ENCODE results near the gene CLIP2. TPM values are rescaled to one million over a fixed set of nuclear protein-coding genes. Genes with fewer than 3 reads are reported as not detected.
"Not testable (repeated sequence)": the region's sequence is repeated elsewhere in the genome, so short reads cannot be mapped to it uniquely, and the experiment has no call there.

CLIP2 gene
- total and polyA plus RNA-seq, 2 of the 4 experiments (the other 2 are of a cell fraction), result 18.1 to 20.7 TPM

- BruUV-seq (replicated peaks); ATAC-seq (ENCODE audit: low read depth); H3K4ac ChIP-seq (ENCODE audit: low read depth, low read length); intact Hi-C loops (cut with micrococcal nuclease); H3K56ac ChIP-seq (ENCODE audit: extremely low read depth, insufficient read depth, low read length); H3K9me3 ChIP-seq (ENCODE audit: control insufficient read depth, insufficient read depth, low read length); dilution Hi-C loops (cut with HindIII; ENCODE audit: low sequenced_read_pairs, unreplicated experiment); H2BK5ac ChIP-seq (ENCODE audit: low read depth, low read length, poor library complexity, severe bottlenecking); H3K18ac ChIP-seq (ENCODE audit: low read depth, low read length); H3K27me3 ChIP-seq (ENCODE audit: control insufficient read depth, insufficient read depth, low read length); DNase-seq; H4K91ac ChIP-seq (ENCODE audit: insufficient read depth, low read depth, low read length); H2AK5ac ChIP-seq (ENCODE audit: low read depth, low read length); H3K4me1 ChIP-seq (ENCODE audit: control insufficient read depth, insufficient read depth, low read length); H3K9ac ChIP-seq (ENCODE audit: low read depth, low read length); H2BK15ac ChIP-seq (ENCODE audit: low read depth, low read length); H4K5ac ChIP-seq (ENCODE audit: low read depth, low read length); H2BK120ac ChIP-seq (ENCODE audit: low read depth, low read length); H4K8ac ChIP-seq (ENCODE audit: low read depth in 2 of 2, low read length in 2 of 2); H3K4me3 ChIP-seq (ENCODE audit: insufficient read depth, low read depth, low read length); H3K27ac ChIP-seq (ENCODE audit: insufficient read depth, low read length); H2AFZ ChIP-seq (replicated peaks; ENCODE audit: low read length, poor library complexity); H2BK20ac ChIP-seq (ENCODE audit: low read depth, low read length); H3K14ac ChIP-seq (replicated peaks; ENCODE audit: low read depth, low read length); H3K23ac ChIP-seq (ENCODE audit: low read depth, low read length); POLR2A ChIA-PET (ENCODE audit: unreplicated experiment); H3K4me2 ChIP-seq (ENCODE audit: low read depth, low read length); H2AK9ac ChIP-seq (replicated peaks; ENCODE audit: low read depth, low read length, poor library complexity): not testable (repeated sequence)
- in situ Hi-C loops (cut with MboI; ENCODE audit: low sequenced_read_pairs), result loop anchor here (25.0 kb wide), 1 partner anchor 115 kb away; no protein-coding TSS in a partner anchor
- CTCF ChIA-PET, result interaction anchor here (0.6 to 0.8 kb wide), 3 partner anchors 22 to 146 kb away, joined by 3 to 4 read pairs (median 4); no protein-coding TSS in a partner anchor
- WGBS, 2 experiments (ENCODE audit: extremely low coverage in 2 of 2, insufficient read length in 1 of 2), result no CpG with 5 or more reads among the region's 4 CpGs
- H3K79me1 ChIP-seq (ENCODE audit: low read depth in 1 of 2, low read length in 2 of 2), result peaks cover 25 to 72% of the 10 kb centered on the region in 2 experiments
- peaks cover 29% of the 10 kb centered on the region for H4K20me1 ChIP-seq (ENCODE audit: insufficient read depth, low read length)
- peaks cover 48% of the 10 kb centered on the region for H3K36me3 ChIP-seq (ENCODE audit: control insufficient read depth, insufficient read depth, low read length)
- H3K9me1 ChIP-seq (ENCODE audit: insufficient read depth, low read length), result peaks cover 16% of the 10 kb centered on the region
Measured at GRCh38 chr7:74352551-74353138, 63.4 kb downstream of the CLIP2 start.
